ENCODE results near the gene PTTG2. TPM values are rescaled to one million over a fixed set of nuclear protein-coding genes. Genes with fewer than 3 reads are reported as not detected.

Gene PTTG2
- total and polyA plus RNA-seq, 2 of the 4 experiments (the other 2 are of a cell fraction) = not detected

DNA sequence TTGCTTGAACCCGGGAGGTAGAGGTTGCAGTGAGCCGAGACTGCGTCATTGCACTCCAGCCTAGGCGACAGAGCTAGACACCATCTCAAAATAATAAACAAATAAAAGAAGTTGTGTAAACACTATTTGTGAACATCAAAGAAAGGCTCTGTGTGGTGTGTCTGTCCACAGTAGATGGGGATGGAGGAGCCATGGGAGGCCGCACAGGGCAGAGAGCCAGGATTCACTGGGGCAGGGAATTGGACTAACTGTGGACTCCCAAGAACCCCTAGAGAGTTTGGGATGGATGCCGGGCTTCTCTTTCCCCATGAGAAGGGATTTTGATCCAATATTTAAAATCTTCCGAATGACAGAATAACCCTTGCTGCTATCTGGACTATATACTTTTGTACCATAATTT lies 42.8 kb upstream of the PTTG2 start:
- BruUV-seq (replicated peaks) = no TSS peak
- no peak overlapping the region for H2AK9ac ChIP-seq (replicated peaks; ENCODE audit: low read depth, low read length, poor library complexity)
- H3K18ac ChIP-seq (ENCODE audit: low read depth, low read length) = no peak overlapping the region
- no peak overlapping the region for H2BK120ac ChIP-seq (ENCODE audit: low read depth, low read length)
- no peak for ATAC-seq (ENCODE audit: low read depth)
- peaks cover 12% of the 10 kb centered on the region for H3K27me3 ChIP-seq (ENCODE audit: control insufficient read depth, insufficient read depth, low read length)
- no peaks in the 10 kb centered on the region for H3K9me1 ChIP-seq (ENCODE audit: insufficient read depth, low read length)
- in situ Hi-C loops (cut with MboI; ENCODE audit: low sequenced_read_pairs) = no loop called here
- no peak overlapping the region for H3K27ac ChIP-seq (ENCODE audit: insufficient read depth, low read length)
- no peak overlapping the region for H3K4me2 ChIP-seq (ENCODE audit: low read depth, low read length)
- H2AK5ac ChIP-seq (ENCODE audit: low read depth, low read length) = no peak overlapping the region
- no peak overlapping the region for H4K8ac ChIP-seq (ENCODE audit: low read depth in 2 of 2, low read length in 2 of 2)
- DNase-seq = no peak
- no peak overlapping the region for H3K4me3 ChIP-seq (ENCODE audit: insufficient read depth, low read depth, low read length)
- no peak overlapping the region for H3K14ac ChIP-seq (replicated peaks; ENCODE audit: low read depth, low read length)
- no peak overlapping the region for H4K5ac ChIP-seq (ENCODE audit: low read depth, low read length)
- intact Hi-C loops (cut with micrococcal nuclease) = no loop called here
- H2AFZ ChIP-seq (replicated peaks; ENCODE audit: low read length, poor library complexity) = no peak overlapping the region
- H3K9ac ChIP-seq (ENCODE audit: low read depth, low read length) = no peak overlapping the region
- no peak overlapping the region for H2BK20ac ChIP-seq (ENCODE audit: low read depth, low read length)
- no peak overlapping the region for H4K91ac ChIP-seq (ENCODE audit: insufficient read depth, low read depth, low read length)
- ChIA-PET CTCF (no interaction called here), POLR2A (ENCODE audit: unreplicated experiment) (no interaction called here)
- no peaks in the 10 kb centered on the region for H4K20me1 ChIP-seq (ENCODE audit: insufficient read depth, low read length)
- H3K9me3 ChIP-seq (ENCODE audit: control insufficient read depth, insufficient read depth, low read length) = no peaks in the 10 kb centered on the region
- TF ChIP-seq RAD21 (IDR thresholded peaks at IDR 0.05; ENCODE audit: low read length) = no peak
- TF ChIP-seq CHD1 (IDR thresholded peaks at IDR 0.05; ENCODE audit: low read depth, low read length) = no peak
- no peak for TF ChIP-seq SMC3 (IDR thresholded peaks at IDR 0.05; ENCODE audit: low read depth, low read length)
- TF ChIP-seq, protein P1, sequence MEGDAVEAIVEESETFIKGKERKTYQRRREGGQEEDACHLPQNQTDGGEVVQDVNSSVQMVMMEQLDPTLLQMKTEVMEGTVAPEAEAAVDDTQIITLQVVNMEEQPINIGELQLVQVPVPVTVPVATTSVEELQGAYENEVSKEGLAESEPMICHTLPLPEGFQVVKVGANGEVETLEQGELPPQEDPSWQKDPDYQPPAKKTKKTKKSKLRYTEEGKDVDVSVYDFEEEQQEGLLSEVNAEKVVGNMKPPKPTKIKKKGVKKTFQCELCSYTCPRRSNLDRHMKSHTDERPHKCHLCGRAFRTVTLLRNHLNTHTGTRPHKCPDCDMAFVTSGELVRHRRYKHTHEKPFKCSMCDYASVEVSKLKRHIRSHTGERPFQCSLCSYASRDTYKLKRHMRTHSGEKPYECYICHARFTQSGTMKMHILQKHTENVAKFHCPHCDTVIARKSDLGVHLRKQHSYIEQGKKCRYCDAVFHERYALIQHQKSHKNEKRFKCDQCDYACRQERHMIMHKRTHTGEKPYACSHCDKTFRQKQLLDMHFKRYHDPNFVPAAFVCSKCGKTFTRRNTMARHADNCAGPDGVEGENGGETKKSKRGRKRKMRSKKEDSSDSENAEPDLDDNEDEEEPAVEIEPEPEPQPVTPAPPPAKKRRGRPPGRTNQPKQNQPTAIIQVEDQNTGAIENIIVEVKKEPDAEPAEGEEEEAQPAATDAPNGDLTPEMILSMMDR (conservative IDR thresholded peaks at IDR 0.05; ENCODE audit: low read depth, low read length) = no peak
- TF ChIP-seq RCOR1 (IDR thresholded peaks at IDR 0.05; ENCODE audit: insufficient replicate concordance, low read length) = no peak
- TF ChIP-seq, protein P2, sequence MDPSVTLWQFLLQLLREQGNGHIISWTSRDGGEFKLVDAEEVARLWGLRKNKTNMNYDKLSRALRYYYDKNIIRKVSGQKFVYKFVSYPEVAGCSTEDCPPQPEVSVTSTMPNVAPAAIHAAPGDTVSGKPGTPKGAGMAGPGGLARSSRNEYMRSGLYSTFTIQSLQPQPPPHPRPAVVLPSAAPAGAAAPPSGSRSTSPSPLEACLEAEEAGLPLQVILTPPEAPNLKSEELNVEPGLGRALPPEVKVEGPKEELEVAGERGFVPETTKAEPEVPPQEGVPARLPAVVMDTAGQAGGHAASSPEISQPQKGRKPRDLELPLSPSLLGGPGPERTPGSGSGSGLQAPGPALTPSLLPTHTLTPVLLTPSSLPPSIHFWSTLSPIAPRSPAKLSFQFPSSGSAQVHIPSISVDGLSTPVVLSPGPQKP (IDR thresholded peaks at IDR 0.05; ENCODE audit: borderline replicate concordance, low read depth, low read length) = no peak
- no peak for TF ChIP-seq MAFK (IDR thresholded peaks at IDR 0.05; ENCODE audit: low read depth, low read length)
- TF ChIP-seq MXI1 (IDR thresholded peaks at IDR 0.05; ENCODE audit: borderline replicate concordance, low read depth, low read length) = no peak
- TF ChIP-seq POLR2A (IDR thresholded peaks at IDR 0.05; ENCODE audit: low read depth, low read length) = no peak
- TF ChIP-seq BHLHE40 (IDR thresholded peaks at IDR 0.05; ENCODE audit: low read depth, low read length) = no peak
- TF ChIP-seq, protein P3, sequence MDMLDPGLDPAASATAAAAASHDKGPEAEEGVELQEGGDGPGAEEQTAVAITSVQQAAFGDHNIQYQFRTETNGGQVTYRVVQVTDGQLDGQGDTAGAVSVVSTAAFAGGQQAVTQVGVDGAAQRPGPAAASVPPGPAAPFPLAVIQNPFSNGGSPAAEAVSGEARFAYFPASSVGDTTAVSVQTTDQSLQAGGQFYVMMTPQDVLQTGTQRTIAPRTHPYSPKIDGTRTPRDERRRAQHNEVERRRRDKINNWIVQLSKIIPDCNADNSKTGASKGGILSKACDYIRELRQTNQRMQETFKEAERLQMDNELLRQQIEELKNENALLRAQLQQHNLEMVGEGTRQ (IDR thresholded peaks at IDR 0.05; ENCODE audit: low read depth, low read length) = no peak
- TF ChIP-seq RFX5 (IDR thresholded peaks at IDR 0.05; ENCODE audit: low read depth, low read length) = no peak
- no peak for TF ChIP-seq CEBPB (IDR thresholded peaks at IDR 0.05; ENCODE audit: low read depth, low read length)
- TF ChIP-seq NFE2L2 (IDR thresholded peaks at IDR 0.05; ENCODE audit: low read depth, low read length) = no peak
- no peak for TF ChIP-seq MAZ (IDR thresholded peaks at IDR 0.05; ENCODE audit: borderline replicate concordance, low read depth, low read length)
- TF ChIP-seq FOS (IDR thresholded peaks at IDR 0.05; ENCODE audit: low read depth, low read length) = no peak
- no peak overlapping the region for H2BK5ac ChIP-seq (ENCODE audit: low read depth, low read length, poor library complexity, severe bottlenecking)
- no peak overlapping the region for H3K23ac ChIP-seq (ENCODE audit: low read depth, low read length)
- H2BK15ac ChIP-seq (ENCODE audit: low read depth, low read length) = no peak overlapping the region
- H3K4me1 ChIP-seq (ENCODE audit: control insufficient read depth, insufficient read depth, low read length) = no peaks in the 10 kb centered on the region
- dilution Hi-C loops (cut with HindIII; ENCODE audit: low sequenced_read_pairs, unreplicated experiment) = no loop called here
- no peaks in the 10 kb centered on the region for H3K36me3 ChIP-seq (ENCODE audit: control insufficient read depth, insufficient read depth, low read length)
- no CpG with 5 or more reads among the region's 7 CpGs for WGBS, 2 experiments (ENCODE audit: extremely low coverage in 2 of 2, insufficient read length in 1 of 2)
- H3K56ac ChIP-seq (ENCODE audit: extremely low read depth, insufficient read depth, low read length) = no peak overlapping the region
- no peaks in the 10 kb centered on the region for H3K79me1 ChIP-seq (ENCODE audit: low read depth in 1 of 2, low read length in 2 of 2)
- no peak overlapping the region for H3K4ac ChIP-seq (ENCODE audit: low read depth, low read length)
